ENCODE data around the gene PLCH2.

The PLCH2 gene

DNA sequence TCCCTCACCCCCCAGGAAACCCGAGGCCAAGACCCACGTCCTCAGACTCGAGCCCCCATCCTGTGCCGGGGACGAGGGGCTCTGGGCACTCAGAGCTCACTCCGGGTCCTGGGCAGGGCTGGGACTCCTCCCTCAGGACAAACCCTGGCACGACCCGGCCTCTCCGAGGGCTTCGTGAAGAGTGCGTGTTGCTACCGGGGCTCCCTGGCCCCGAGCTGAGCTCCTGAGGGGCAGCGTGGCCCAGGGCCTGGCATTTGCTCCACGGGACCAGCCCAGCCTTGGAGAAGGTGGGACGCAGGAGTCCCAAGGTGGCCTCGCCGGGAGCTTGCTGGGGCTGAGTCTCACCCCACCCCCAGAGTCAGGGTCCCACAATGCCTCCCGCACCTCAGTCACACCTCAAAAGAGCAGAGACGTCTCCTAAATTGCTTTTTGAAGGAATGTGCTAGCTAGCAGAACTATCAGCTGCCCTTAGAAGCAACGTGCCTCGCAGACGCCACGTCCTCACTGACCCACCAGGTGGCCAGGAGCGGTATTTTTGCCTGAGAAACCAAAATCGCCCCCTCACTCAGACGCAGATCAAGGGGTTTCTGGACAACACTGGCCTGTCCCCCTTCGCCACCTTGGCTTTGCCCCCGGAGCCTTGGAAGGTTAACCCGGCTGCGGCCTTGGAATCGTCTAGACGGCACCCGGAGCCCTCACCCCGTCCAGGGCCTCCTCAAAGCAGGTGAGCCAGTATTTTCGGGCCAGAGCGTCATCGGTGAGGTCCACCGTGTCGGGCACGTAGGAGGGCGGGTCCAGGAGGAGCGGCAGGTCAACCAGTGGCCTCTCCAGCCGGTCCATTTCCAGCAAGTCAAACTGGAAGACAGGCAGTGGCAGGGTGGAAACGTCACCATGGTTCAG, 39.0 kb downstream of the PLCH2 start:
- Histone ChIP-seq H3K4me2 (ENCODE audit: low read depth, low read length, poor library complexity, severe bottlenecking) (no peak overlapping the region), H3K79me2 (ENCODE audit: insufficient read depth, low read length) (no peaks in the 10 kb centered on the region), H3K4me3 (ENCODE audit: insufficient read depth, low read length, poor library complexity, severe bottlenecking) (no peak overlapping the region), H3K9me3 (ENCODE audit: insufficient read depth, low read length) (no peaks in the 10 kb centered on the region), H3F3A (ENCODE audit: insufficient read depth) (no peaks in the 10 kb centered on the region), H2AFZ (ENCODE audit: low read depth, low read length, severe bottlenecking) (no peak overlapping the region), H3K9me2 (replicated peaks; ENCODE audit: insufficient read depth, low read length) (no peaks in the 10 kb centered on the region), H3K9ac (ENCODE audit: low read length) (no peak overlapping the region), H3K36me3 (ENCODE audit: low read length) (no peaks in the 10 kb centered on the region), H4K20me1 (ENCODE audit: low read depth, low read length) (no peaks in the 10 kb centered on the region), H3K27me3 (ENCODE audit: low read length) (no peaks in the 10 kb centered on the region), H3K27ac (ENCODE audit: low read depth, low read length) (no peak overlapping the region)
- TF ChIP-seq, protein P1, sequence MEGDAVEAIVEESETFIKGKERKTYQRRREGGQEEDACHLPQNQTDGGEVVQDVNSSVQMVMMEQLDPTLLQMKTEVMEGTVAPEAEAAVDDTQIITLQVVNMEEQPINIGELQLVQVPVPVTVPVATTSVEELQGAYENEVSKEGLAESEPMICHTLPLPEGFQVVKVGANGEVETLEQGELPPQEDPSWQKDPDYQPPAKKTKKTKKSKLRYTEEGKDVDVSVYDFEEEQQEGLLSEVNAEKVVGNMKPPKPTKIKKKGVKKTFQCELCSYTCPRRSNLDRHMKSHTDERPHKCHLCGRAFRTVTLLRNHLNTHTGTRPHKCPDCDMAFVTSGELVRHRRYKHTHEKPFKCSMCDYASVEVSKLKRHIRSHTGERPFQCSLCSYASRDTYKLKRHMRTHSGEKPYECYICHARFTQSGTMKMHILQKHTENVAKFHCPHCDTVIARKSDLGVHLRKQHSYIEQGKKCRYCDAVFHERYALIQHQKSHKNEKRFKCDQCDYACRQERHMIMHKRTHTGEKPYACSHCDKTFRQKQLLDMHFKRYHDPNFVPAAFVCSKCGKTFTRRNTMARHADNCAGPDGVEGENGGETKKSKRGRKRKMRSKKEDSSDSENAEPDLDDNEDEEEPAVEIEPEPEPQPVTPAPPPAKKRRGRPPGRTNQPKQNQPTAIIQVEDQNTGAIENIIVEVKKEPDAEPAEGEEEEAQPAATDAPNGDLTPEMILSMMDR (IDR thresholded peaks at IDR 0.05; ENCODE audit: insufficient read depth, low read length, poor library complexity, severe bottlenecking): no peak
- TF ChIP-seq EZH2phosphoT487 (conservative IDR thresholded peaks at IDR 0.05; ENCODE audit: low read length): no peak

GRCh38 chr1:2515763-2516080, 39.6 kb downstream of the PLCH2 start:
- no peak overlapping the region for H3K9ac ChIP-seq (ENCODE audit: low read length)
- H3K36me3 ChIP-seq (ENCODE audit: low read length): no peaks in the 10 kb centered on the region
- H3K4me3 ChIP-seq (ENCODE audit: insufficient read depth, low read length, poor library complexity, severe bottlenecking): no peak overlapping the region
- no peak overlapping the region for H3K27ac ChIP-seq (ENCODE audit: low read depth, low read length)
- no peak for TF ChIP-seq EZH2phosphoT487 (conservative IDR thresholded peaks at IDR 0.05; ENCODE audit: low read length)
- TF ChIP-seq, protein P1 (IDR thresholded peaks at IDR 0.05; ENCODE audit: insufficient read depth, low read length, poor library complexity, severe bottlenecking): no peak
- H3F3A ChIP-seq (ENCODE audit: insufficient read depth): no peaks in the 10 kb centered on the region
- no peaks in the 10 kb centered on the region for H3K27me3 ChIP-seq (ENCODE audit: low read length)
- no peaks in the 10 kb centered on the region for H3K9me2 ChIP-seq (replicated peaks; ENCODE audit: insufficient read depth, low read length)
- no peak overlapping the region for H3K4me2 ChIP-seq (ENCODE audit: low read depth, low read length, poor library complexity, severe bottlenecking)
- H3K79me2 ChIP-seq (ENCODE audit: insufficient read depth, low read length): no peaks in the 10 kb centered on the region
- H3K9me3 ChIP-seq (ENCODE audit: insufficient read depth, low read length): no peaks in the 10 kb centered on the region
- H2AFZ ChIP-seq (ENCODE audit: low read depth, low read length, severe bottlenecking): no peak overlapping the region
- H4K20me1 ChIP-seq (ENCODE audit: low read depth, low read length): no peaks in the 10 kb centered on the region

DNA sequence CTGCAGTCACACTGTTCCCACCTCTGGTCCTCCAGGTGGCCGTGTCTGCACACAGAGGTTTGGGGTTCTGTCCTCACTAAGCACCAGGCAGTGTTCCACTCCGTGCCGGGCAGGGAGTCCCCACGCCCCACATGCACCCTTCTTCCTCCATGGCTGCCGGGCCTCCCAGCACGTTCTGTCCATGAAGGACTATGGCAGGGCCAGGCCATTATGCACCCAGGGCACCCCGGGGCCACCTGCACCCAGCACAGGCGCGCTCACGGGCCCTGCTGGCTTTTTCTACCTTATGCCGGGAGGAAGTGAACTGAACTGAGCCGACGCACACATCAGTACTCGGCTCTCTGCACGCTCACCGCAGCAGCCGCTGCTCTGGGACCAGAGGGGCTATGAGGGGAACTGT, 40.0 kb downstream of the PLCH2 start:
- Histone ChIP-seq H3K27ac (ENCODE audit: low read depth, low read length) (no peak overlapping the region), H3F3A (ENCODE audit: insufficient read depth) (no peaks in the 10 kb centered on the region), H4K20me1 (ENCODE audit: low read depth, low read length) (no peaks in the 10 kb centered on the region), H3K79me2 (ENCODE audit: insufficient read depth, low read length) (no peaks in the 10 kb centered on the region), H3K27me3 (ENCODE audit: low read length) (no peaks in the 10 kb centered on the region), H3K36me3 (ENCODE audit: low read length) (no peaks in the 10 kb centered on the region), H3K9me3 (ENCODE audit: insufficient read depth, low read length) (no peaks in the 10 kb centered on the region), H3K9me2 (replicated peaks; ENCODE audit: insufficient read depth, low read length) (no peaks in the 10 kb centered on the region), H3K4me3 (ENCODE audit: insufficient read depth, low read length, poor library complexity, severe bottlenecking) (no peak overlapping the region), H3K4me2 (ENCODE audit: low read depth, low read length, poor library complexity, severe bottlenecking) (no peak overlapping the region), H2AFZ (ENCODE audit: low read depth, low read length, severe bottlenecking) (no peak overlapping the region), H3K9ac (ENCODE audit: low read length) (no peak overlapping the region)
- TF ChIP-seq EZH2phosphoT487 (conservative IDR thresholded peaks at IDR 0.05; ENCODE audit: low read length): no peak
- TF ChIP-seq, protein P1 (IDR thresholded peaks at IDR 0.05; ENCODE audit: insufficient read depth, low read length, poor library complexity, severe bottlenecking): no peak
